ENCODE results near the gene MAN1B1.

MAN1B1 gene

GRCh38 chr9:137086531-137087408 lies at the start of gene MAN1B1:
Gene MAN1B1, plus strand, starts transcription at chr9:137086985. Its CDS starts 15 bp downstream, at chr9:137087000.
- DNase-seq, result peak; percentile 98

GRCh38 chr9:137037035-137037434 lies 49.8 kb upstream of the MAN1B1 start:
- DNase-seq, result no peak

- DNase-seq, result no peak
These were observed 49.3 kb upstream of the MAN1B1 start for GRCh38 chr9:137037483-137037882.

- DNase-seq, result no peak
These were observed 47.9 kb upstream of the MAN1B1 start for GRCh38 chr9:137038916-137039315.

GRCh38 chr9:137039611-137040366 lies 47.0 kb upstream of the MAN1B1 start:
- DNase-seq, result no peak

GRCh38 chr9:137040568-137040967 lies 46.2 kb upstream of the MAN1B1 start:
- no peak for DNase-seq

- DNase-seq, result no peak
These were observed 45.7 kb upstream of the MAN1B1 start for GRCh38 chr9:137041124-137041523.

GRCh38 chr9:137042751-137043727 lies 43.7 kb upstream of the MAN1B1 start:
- DNase-seq, result no peak

- no peak for DNase-seq
These were observed 42.7 kb upstream of the MAN1B1 start for GRCh38 chr9:137044037-137044436.

- DNase-seq, result no peak
These were observed 42.1 kb upstream of the MAN1B1 start for GRCh38 chr9:137044502-137045177.

- no peak for DNase-seq
These were observed 41.3 kb upstream of the MAN1B1 start for GRCh38 chr9:137045294-137046087.

GRCh38 chr9:137046088-137046787 lies 40.5 kb upstream of the MAN1B1 start, which contains the start of gene NPDC1:
Gene NPDC1, minus strand, starts transcription at chr9:137046177. Its CDS starts 188 bp downstream, at chr9:137045989.
- peak; percentile 82 for DNase-seq

GRCh38 chr9:137048655-137049543 lies 37.9 kb upstream of the MAN1B1 start:
- DNase-seq, result no peak

GRCh38 chr9:137049544-137050449 lies 37.0 kb upstream of the MAN1B1 start:
- peak; percentile 42 for DNase-seq

- DNase-seq, result no peak
These were observed 36.2 kb upstream of the MAN1B1 start for GRCh38 chr9:137050570-137050969.

- DNase-seq, result no peak
These were observed 35.5 kb upstream of the MAN1B1 start for GRCh38 chr9:137051145-137051724.

- no peak for DNase-seq
These were observed 34.5 kb upstream of the MAN1B1 start for GRCh38 chr9:137052293-137052692.
